Liver (tissue), 2 donors: ENCODE data around the gene DOCK1.

ENCODE experiments used
- GABPA ChIP-seq, 2 donors: IDR thresholded peaks in 1 of 2; conservative IDR thresholded peaks in 1 of 2; 2 replicates each; pipeline ENCODE4 v1.6.1; 2016; ENCODE audit warnings: antibody characterized with exemption in 2 of 2, mild to moderate bottlenecking in 1 of 2, moderate library complexity in 1 of 2
- HNF4A ChIP-seq, 2 donors: conservative IDR thresholded peaks; 2 replicates each; pipeline ENCODE4 v1.6.1; 2016; ENCODE audit warnings: antibody characterized with exemption in 2 of 2, mild to moderate bottlenecking in 2 of 2
- donor health status: healthy.

- TF ChIP-seq GABPA (IDR thresholded peaks at IDR 0.05 in 1 of 2, conservative IDR thresholded peaks at IDR 0.05 in 1 of 2): no peak
- no peak for TF ChIP-seq HNF4A (conservative IDR thresholded peaks at IDR 0.05)
Measured at GRCh38 chr10:127463548-127463947, 558.3 kb downstream of the DOCK1 start.
